ENCODE data around the gene SLC9A9. TPM values are rescaled to one million over a fixed set of nuclear protein-coding genes. Genes with fewer than 3 reads are reported as not detected.

Gene SLC9A9
- total and polyA plus RNA-seq, 10 of the 15 experiments (the other 5 are each of a cell fraction or from before 2014, with no cell fraction given), result 3.5 to 14.2 (median 9.3) TPM

- FAIRE-seq, result no peak
- no peak for TF ChIP-seq CTCF (IDR thresholded peaks at IDR 0.05 in 2 of 3, conservative IDR thresholded peaks at IDR 0.05 in 1 of 3; ENCODE audit: control insufficient read depth in 2 of 3, extremely low read depth in 1 of 3, insufficient read depth in 1 of 3, low read depth in 3 of 3, low read length in 3 of 3)
- no peak for TF ChIP-seq RCOR1 (conservative IDR thresholded peaks at IDR 0.05; ENCODE audit: low read depth, low read length)
- TF ChIP-seq SKIL (IDR thresholded peaks at IDR 0.05; ENCODE audit: low read depth, poor library complexity, severe bottlenecking), result no peak
- TF ChIP-seq TARDBP (IDR thresholded peaks at IDR 0.05; ENCODE audit: borderline replicate concordance), result no peak
- no peak for TF ChIP-seq RAD51 (IDR thresholded peaks at IDR 0.05)
- TF ChIP-seq ZNF622 (IDR thresholded peaks at IDR 0.05), result no peak
- TF ChIP-seq SPI1 (IDR thresholded peaks at IDR 0.05; ENCODE audit: borderline replicate concordance, insufficient read depth, low read depth, low read length), result no peak
- TF ChIP-seq CBX3 (IDR thresholded peaks at IDR 0.05; ENCODE audit: borderline replicate concordance, low read depth), result no peak
- no peak for TF ChIP-seq BRCA1 (IDR thresholded peaks at IDR 0.05; ENCODE audit: low read depth, low read length)
- TF ChIP-seq MYB (IDR thresholded peaks at IDR 0.05; ENCODE audit: borderline replicate concordance, low read depth, low read length), result no peak
- no peak for TF ChIP-seq ZNF207 (IDR thresholded peaks at IDR 0.05; ENCODE audit: borderline replicate concordance)
- Histone ChIP-seq H3K79me2 (ENCODE audit: control insufficient read depth, insufficient read depth, low read length) (no peaks in the 10 kb centered on the region), H2AFZ (ENCODE audit: control insufficient read depth, low read depth, low read length) (no peak overlapping the region), H3K27ac (ENCODE audit: control insufficient read depth, insufficient read depth) (no peak overlapping the region), H3K27me3 (replicated peaks in 1 of 2; ENCODE audit: control insufficient read depth in 2 of 2, insufficient read depth in 2 of 2, low read length in 1 of 2) (no peaks in the 10 kb centered on the region), H3K4me1 (ENCODE audit: control insufficient read depth, insufficient read depth, low read length) (peaks cover 19% of the 10 kb centered on the region), H4K20me1 (ENCODE audit: control insufficient read depth, insufficient read depth) (no peaks in the 10 kb centered on the region), H3K36me3 (ENCODE audit: control insufficient read depth in 2 of 2, insufficient read depth in 2 of 2, low read length in 1 of 2) (no peaks in the 10 kb centered on the region), H3K9ac (ENCODE audit: control insufficient read depth, insufficient read depth, low read length) (no peak overlapping the region), H3K4me2 (ENCODE audit: control insufficient read depth, insufficient read depth) (no peak overlapping the region), H3K9me3 (replicated peaks; ENCODE audit: control insufficient read depth, insufficient read depth, low read length) (no peaks in the 10 kb centered on the region), H3K4me3 (no peak overlapping the region)
- SMC1A ChIA-PET (ENCODE audit: uncharacterized antibody, unreplicated experiment), result interaction anchor here (0.7 kb wide), 1 partner anchor 164 kb away, joined by 3 read pairs; no protein-coding TSS in a partner anchor
- RAD21 ChIA-PET (ENCODE audit: unreplicated experiment), result no interaction called here
- BruUV-seq (replicated peaks), result no TSS peak
- DNase-seq (ENCODE audit: low read depth, low spot score), result no peak
- POLR2A ChIA-PET, result no interaction called here
- intact Hi-C loops (cut with micrococcal nuclease; ENCODE audit: unreplicated experiment) (no loop called here), in situ Hi-C loops (cut with MboI) (no loop called here)
- no peak for ATAC-seq
- CTCF ChIA-PET, result interaction anchor here (1.3 kb wide), 1 partner anchor 11 kb away, joined by 3 read pairs; no protein-coding TSS in a partner anchor
- 95% methylated on average over 8 of the region's 8 CpGs for WGBS (ENCODE audit: insufficient coverage, insufficient replicate concordance, low lambda C conversion rate, missing lambda C conversion rate)
Measured at GRCh38 chr3:143811602-143812001, 36.7 kb downstream of the SLC9A9 start.
